Dendritic cell treated with granulocyte-macrophage colony-stimulating factor and Interleukin-4, amounts not matched to agents 40 ng/mL and 50 ng/mL, for 4 days (primary cell): Measurements from ENCODE around the gene CCDC174.

Source experiments
- H3K27ac Mint-ChIP-seq: one replicate; pipeline ENCODE4 v1.8.0; 2022; ENCODE audit warnings: mild to moderate bottlenecking, mixed read lengths
- H3K27me3 Mint-ChIP-seq: one replicate; pipeline ENCODE4 v1.8.0; 2022; ENCODE audit warnings: mild to moderate bottlenecking, mixed read lengths
- H3K36me3 Mint-ChIP-seq: one replicate; pipeline ENCODE4 v1.8.0; 2022; ENCODE audit warnings: low read depth, mixed read lengths
- H3K4me1 Mint-ChIP-seq: one replicate; pipeline ENCODE4 v1.8.0; 2022; ENCODE audit warnings: low read depth, mixed read lengths
- H3K4me3 Mint-ChIP-seq: one replicate; pipeline ENCODE4 v1.8.0; 2022; ENCODE audit warnings: mild to moderate bottlenecking, moderate library complexity, mixed read lengths
- H3K9me3 Mint-ChIP-seq: one replicate; pipeline ENCODE4 v1.8.0; 2022; ENCODE audit warnings: mixed read lengths
- intact Hi-C: fragments of 100-400 bp; cut with micrococcal nuclease; formaldehyde crosslinking; loops from one replicate; pipeline ENCODE4 v1.15.0; 2022

The CCDC174 gene

DNA sequence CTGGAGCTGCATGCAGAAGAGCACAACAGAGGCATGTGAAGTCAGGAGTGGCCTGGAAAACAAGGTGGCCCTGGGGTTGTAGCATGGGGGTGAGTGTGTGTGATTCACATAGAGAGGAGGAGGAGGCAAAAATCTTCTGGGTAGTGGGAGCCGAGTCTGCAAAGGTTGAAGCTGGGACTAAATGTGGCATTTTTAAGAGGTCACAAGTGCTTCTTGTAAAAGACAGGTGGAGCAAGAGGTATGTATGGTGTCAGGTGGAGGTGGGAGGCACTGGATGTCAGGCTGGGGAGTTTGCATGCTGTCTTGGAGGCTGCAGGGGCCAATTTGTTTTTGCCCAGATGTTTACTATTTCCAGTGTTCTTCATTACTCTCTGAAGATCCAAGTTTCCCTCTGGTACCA is 65.7 kb downstream of the CCDC174 start:
- H3K4me1 Mint-ChIP-seq: no peaks in the 10 kb centered on the region
- no peaks in the 10 kb centered on the region for H3K36me3 Mint-ChIP-seq
- H3K27ac Mint-ChIP-seq: no peak overlapping the region
- peaks cover 10% of the 10 kb centered on the region for H3K9me3 Mint-ChIP-seq
- intact Hi-C loops: no loop called here
- no peak overlapping the region for H3K4me3 Mint-ChIP-seq
- peaks cover 4% of the 10 kb centered on the region for H3K27me3 Mint-ChIP-seq

GRCh38 chr3:14718539-14718938 is 67.0 kb downstream of the CCDC174 start:
- H3K27me3 Mint-ChIP-seq: peaks cover 4% of the 10 kb centered on the region
- intact Hi-C loops: no loop called here
- peaks cover 1% of the 10 kb centered on the region for H3K9me3 Mint-ChIP-seq
- no peaks in the 10 kb centered on the region for H3K36me3 Mint-ChIP-seq
- no peak overlapping the region for H3K4me3 Mint-ChIP-seq
- H3K27ac Mint-ChIP-seq: no peak overlapping the region
- no peaks in the 10 kb centered on the region for H3K4me1 Mint-ChIP-seq

- Mint-ChIP-seq H3K27me3 (peaks cover 4% of the 10 kb centered on the region), H3K27ac (no peak overlapping the region), H3K36me3 (no peaks in the 10 kb centered on the region), H3K4me1 (no peaks in the 10 kb centered on the region), H3K4me3 (no peak overlapping the region), H3K9me3 (no peaks in the 10 kb centered on the region)
- intact Hi-C loops: no loop called here
Measured at GRCh38 chr3:14719006-14719405, 67.4 kb downstream of the CCDC174 start.

- Mint-ChIP-seq H3K27ac (no peak overlapping the region), H3K4me3 (no peak overlapping the region), H3K27me3 (peaks cover 4% of the 10 kb centered on the region), H3K4me1 (no peaks in the 10 kb centered on the region), H3K9me3 (no peaks in the 10 kb centered on the region), H3K36me3 (no peaks in the 10 kb centered on the region)
- intact Hi-C loops: no loop called here
Measured at GRCh38 chr3:14721126-14721864, 69.7 kb downstream of the CCDC174 start.
